K562 (cell line): ENCODE measurements around the gene AIRE. TPM values are rescaled to one million over a fixed set of nuclear protein-coding genes. Genes with fewer than 3 reads are reported as not detected.

Experiments used
- ATAC-seq: fragments of 200-7000 bp; cut with Tn5 transposase; 3 replicates; pipeline ENCODE4 v1.9.1; 2020; ENCODE audit warnings: moderate library complexity
- BruUV-seq: library from RNA; stranded (reverse); fragments of 400-500 nt; replicated peaks from 2 replicates; lab custom pipeline; 2021; lab: Mats Ljungman, UMichigan
- CTCF ChIA-PET: fragments of 300-600 bp; formaldehyde crosslinking; extraction: SDS; loops from one replicate; lab custom pipeline; 2021; ENCODE audit warnings: low intra/inter-chr PET ratio; lab: Yijun Ruan, JAX
- POLR2A ChIA-PET: fragments of 300-600, 350-650 bp; sonication (Branson Sonifier 250); formaldehyde crosslinking; extraction: SDS; loops from one replicate; lab custom pipeline; 2021; ENCODE audit warnings: antibody characterized with exemption, inconsistent platforms; lab: Yijun Ruan, JAX
- DNase-seq, 4 experiments: peaks; one replicate each; pipeline versions ENCODE4 v3.0.0 to v3.0.0-alpha.2; 2011 to 2018; ENCODE audit warnings: low spot score in 3 of 4, mixed read lengths in 3 of 4; ENCODE audit errors: extremely low read depth in 1 of 4
- FAIRE-seq: peaks from 2 replicates; lab custom pipeline; 2011; peaks lifted over from hg19 to GRCh38; lab: Jason Lieb, UNC
- H2AFZ ChIP-seq: 2 replicates; pipeline ENCODE4 v1.6.0; 2011; ENCODE audit warnings: low read depth, low read length, control low read depth, inconsistent platforms
- H3K27ac ChIP-seq: fragments of 200-600 bp; 3 replicates; pipeline ENCODE4 v1.8.0; 2011; ENCODE audit warnings: low read depth, mild to moderate bottlenecking, control low read depth, inconsistent platforms, low read length, moderate library complexity, mixed read lengths; ENCODE audit errors: extremely low read depth
- H3K27me3 ChIP-seq, 2 experiments: fragments of 300-600 bp in 1 of 2; 2 replicates in 1 of 2; 3 replicates in 1 of 2; pipeline versions ENCODE4 v1.6.0 to v1.8.0; 2011; ENCODE audit warnings: inconsistent platforms in 2 of 2, low read length in 2 of 2, mild to moderate bottlenecking in 1 of 2, mixed read lengths in 1 of 2, moderate library complexity in 1 of 2; ENCODE audit not compliant: control insufficient read depth in 2 of 2, insufficient read depth in 2 of 2
- H3K36me3 ChIP-seq: fragments of 300-600 bp; 3 replicates; pipeline ENCODE4 v1.8.0; 2011; ENCODE audit warnings: mild to moderate bottlenecking, low read length, inconsistent platforms; ENCODE audit not compliant: control insufficient read depth, insufficient read depth
- H3K4me1 ChIP-seq, 2 experiments: fragments of 200-600 bp in 1 of 2; replicated peaks in 1 of 2; 2 replicates in 1 of 2; 3 replicates in 1 of 2; pipeline versions ENCODE4 v1.5.1 to v1.8.0; 2011; ENCODE audit warnings: inconsistent platforms in 2 of 2, low read length in 2 of 2, mild to moderate bottlenecking in 1 of 2, mixed read lengths in 1 of 2, moderate library complexity in 1 of 2; ENCODE audit not compliant: control insufficient read depth in 2 of 2, insufficient read depth in 2 of 2
- H3K4me2 ChIP-seq: 2 replicates; pipeline ENCODE4 v1.6.1; 2011; ENCODE audit warnings: low read length, control low read depth, inconsistent platforms, mixed read lengths; ENCODE audit not compliant: insufficient read depth
- H3K4me3 ChIP-seq: fragments of 200-600 bp; sonication (generic), shearing (Covaris generic); 2 replicates; pipeline ENCODE4 v1.5.1; 2016; ENCODE audit warnings: control low read depth, inconsistent platforms
- H3K79me2 ChIP-seq: fragments of 200-600 bp; 3 replicates; pipeline ENCODE4 v1.8.0; 2011; ENCODE audit warnings: low read length, inconsistent platforms; ENCODE audit not compliant: control insufficient read depth, insufficient read depth
- H3K9ac ChIP-seq, 2 experiments: 2 replicates each; pipeline versions ENCODE4 v1.6.0 to v1.6.1; 2011; ENCODE audit warnings: low read depth in 2 of 2, low read length in 2 of 2, control low read depth in 1 of 2, inconsistent platforms in 1 of 2, mild to moderate bottlenecking in 1 of 2, mixed read lengths in 1 of 2; ENCODE audit not compliant: insufficient read depth in 1 of 2
- H3K9me1 ChIP-seq: one replicate; pipeline ENCODE4 v1.6.0; 2011; ENCODE audit warnings: inconsistent platforms, mild to moderate bottlenecking, low read length, moderate library complexity; ENCODE audit not compliant: control insufficient read depth, insufficient read depth
- H3K9me3 ChIP-seq: replicated peaks from 2 replicates; pipeline ENCODE4 v1.5.1; 2011; ENCODE audit warnings: low read depth, low read length, inconsistent platforms; ENCODE audit not compliant: control insufficient read depth, insufficient read depth
- H4K20me1 ChIP-seq: replicated peaks from 2 replicates; pipeline ENCODE4 v1.6.1; 2011; ENCODE audit warnings: low read length, inconsistent platforms, mixed read lengths; ENCODE audit not compliant: control insufficient read depth, insufficient read depth
- ATF7 ChIP-seq: fragments of 450-650 bp; IDR thresholded peaks from 2 replicates; pipeline ENCODE4 v1.7.1; 2014; ENCODE audit warnings: mild to moderate bottlenecking, moderate library complexity
- CREM ChIP-seq: IDR thresholded peaks from 2 replicates; pipeline ENCODE4 v1.6.1; 2014; ENCODE audit warnings: antibody characterized with exemption, low read depth
- POLR2G ChIP-seq: fragments of 200-400 bp; formaldehyde crosslinking; IDR thresholded peaks from 2 replicates; pipeline ENCODE4 v1.6.1; 2017; ENCODE audit warnings: low read depth, mild to moderate bottlenecking, antibody characterized with exemption, low read length, moderate library complexity
- RBFOX2 ChIP-seq: fragments of 200-400 bp; formaldehyde crosslinking; IDR thresholded peaks from 2 replicates; pipeline ENCODE4 v1.6.1; 2017; ENCODE audit warnings: low read depth, mild to moderate bottlenecking, low read length, moderate library complexity
- WGBS: fragments of 100-300 bp; shearing (Covaris generic); methylation state at CpG from one replicate; pipeline ENCODE4 v1.1.6; 2016; ENCODE audit warnings: low coverage, mixed read lengths; ENCODE audit not compliant: insufficient coverage; ENCODE audit errors: missing lambda C conversion rate; 5-methylcytosine and 5-hydroxymethylcytosine counted together
- in situ Hi-C: fragments of 300-500 bp; cut with MboI; formaldehyde crosslinking; loops from 4 replicates; pipeline ENCODE4 v1.15.0; 2018; ENCODE audit warnings: inconsistent platforms, mixed read lengths
- intact Hi-C: fragments of 100-400 bp; cut with micrococcal nuclease; formaldehyde crosslinking; loops from 2 replicates; pipeline ENCODE4 v1.14.2; 2022
- polyA plus RNA-seq, 8 experiments: library from polyadenylated mRNA; depleted of rRNA in 4 of 8; stranded (reverse) in 5 of 8; unstranded in 3 of 8; fragments of >200 nt; fragmentation: Nextera tagmentation in 2 of 8; fragmentation: Illumina TruSeq in 1 of 8; extraction: Ambion mirVana in 2 of 8; extraction: Trizol in 1 of 8; gene quantifications; 2 replicates each; pipeline versions ENCODE4 v1.2.1 to v1.2.3, GENCODE V29; 2011 to 2014; ENCODE audit warnings: inconsistent platforms in 1 of 8, missing spikeins in 1 of 8
- total RNA-seq, 7 experiments: library from RNA; depleted of rRNA in 6 of 7; stranded (reverse); fragments of >200 nt in 6 of 7; fragmentation: Illumina TruSeq in 2 of 7; extraction: Trizol in 2 of 7; gene quantifications; 2 replicates each; pipeline versions ENCODE4 v1.2.1 to v1.2.3, GENCODE V29; 2011 to 2021; ENCODE audit warnings: low replicate concordance in 1 of 7

The AIRE gene
- total and polyA plus RNA-seq, 9 of the 15 experiments (the other 6 are each of a cell fraction or from before 2014, with no cell fraction given), result 0.01 TPM; not detected in 8

DNA sequence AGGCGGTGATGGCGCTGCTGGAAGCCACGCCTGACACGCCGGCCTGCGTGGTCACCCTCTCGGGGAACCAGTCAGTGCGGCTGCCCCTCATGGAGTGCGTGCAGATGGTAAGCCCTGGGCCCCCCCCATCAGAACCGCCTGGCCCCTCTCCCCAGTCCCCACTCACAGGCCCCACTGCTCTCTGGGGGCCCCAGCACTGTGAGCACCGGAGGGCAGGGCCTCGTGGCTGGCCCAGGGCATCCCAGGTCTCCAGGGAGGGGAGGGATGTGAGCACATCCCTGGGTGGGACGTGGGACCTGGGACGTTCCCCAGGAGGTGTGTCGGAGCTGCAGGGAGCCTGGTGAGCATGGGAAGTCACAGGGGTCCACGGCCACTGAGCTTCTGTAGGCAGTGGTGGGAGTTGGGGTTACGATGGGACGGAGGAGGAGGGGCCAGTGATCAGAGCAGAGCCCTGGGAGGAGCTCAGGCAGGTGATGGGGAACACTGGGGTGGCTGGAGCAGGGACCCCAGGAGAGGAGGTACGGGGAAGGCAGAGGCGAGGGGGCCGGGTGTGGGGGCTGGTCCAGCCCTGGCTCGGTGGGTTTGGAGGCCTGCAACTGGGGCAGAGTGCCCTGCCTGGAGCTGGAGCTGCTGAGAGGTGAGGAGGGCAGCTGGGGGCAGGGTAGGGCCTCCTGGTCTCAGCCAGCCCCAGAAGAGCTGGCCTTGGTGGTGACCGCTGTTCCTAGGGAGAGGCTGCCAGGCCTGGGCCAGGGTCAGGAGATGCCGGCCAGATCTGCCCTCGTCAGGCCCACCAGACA, 33.0 kb downstream of the AIRE start:
- Histone ChIP-seq H3K36me3 (peaks cover 75% of the 10 kb centered on the region; the same call in 2 of the 3 replicates), H2AFZ (no peak overlapping the region), H3K27me3 (no peaks in the 10 kb centered on the region), H4K20me1 (0 out of 2 replicates have a peak, but pooled peaks cover 5% of the 10 kb centered on the region), H3K9me3 (no peaks in the 10 kb centered on the region), H3K79me2 (no peaks in the 10 kb centered on the region), H3K27ac (no peak overlapping the region), H3K4me3 (no peak overlapping the region), H3K4me2 (no peak overlapping the region)
- in situ Hi-C loops, result no loop called here
- CTCF ChIA-PET, result no interaction called here
- POLR2A ChIA-PET, result interaction anchor here (0.8 to 1.5 kb wide), 3 partner anchors 11 to 16 kb away, joined by 3 to 5 read pairs (median 4); no protein-coding TSS in a partner anchor
- FAIRE-seq (no peak), ATAC-seq (no peak), DNase-seq (no peak)
- no TSS peak for BruUV-seq
- no peak for TF ChIP-seq ATF7
- no peak for TF ChIP-seq CREM
- TF ChIP-seq RBFOX2, result 0 out of 2 replicates have a peak, but pooled peaks have one; percentile 18
- TF ChIP-seq POLR2G, result peak; percentile 54; the same call in 1 of the 2 replicates
- TF ChIP-seq, all 486 proteins: peak for 2
- H3K9ac ChIP-seq, result 0 out of 4 replicates have a peak overlapping the region, but pooled peaks of 1 of the 2 experiments have one; percentile 26
- peaks cover 0 to 35% of the 10 kb centered on the region in 2 experiments; a peak in 1 of 5 replicates for H3K4me1 ChIP-seq
- WGBS, result 93% methylated on average over 13 of the region's 25 CpGs
- intact Hi-C loops, result no loop called here
- no peaks in the 10 kb centered on the region for H3K9me1 ChIP-seq
